ENCODE measurements around the gene ERBB4.

ERBB4 gene

GRCh38 chr2:211903961-211904360, 634.6 kb downstream of the ERBB4 start:
- DNase-seq (ENCODE audit: low read depth): no peak

- DNase-seq (ENCODE audit: low read depth): no peak
These were observed 637.3 kb downstream of the ERBB4 start for GRCh38 chr2:211901226-211901846.

- no peak for DNase-seq (ENCODE audit: low read depth)
These were observed 638.1 kb downstream of the ERBB4 start for GRCh38 chr2:211900518-211900917.

- DNase-seq (ENCODE audit: low read depth): no peak
These were observed 638.6 kb downstream of the ERBB4 start for GRCh38 chr2:211900000-211900399.

GRCh38 chr2:211898702-211899101, 639.9 kb downstream of the ERBB4 start:
- no peak for DNase-seq (ENCODE audit: low read depth)

- DNase-seq (ENCODE audit: low read depth): no peak
These were observed 657.2 kb downstream of the ERBB4 start for GRCh38 chr2:211881449-211881848.

- no peak for DNase-seq (ENCODE audit: low read depth)
These were observed 659.3 kb downstream of the ERBB4 start for GRCh38 chr2:211879323-211879722.

- no peak for DNase-seq (ENCODE audit: low read depth)
These were observed 661.5 kb downstream of the ERBB4 start for GRCh38 chr2:211877061-211877460.

GRCh38 chr2:211875488-211875887, 663.1 kb downstream of the ERBB4 start:
- no peak for DNase-seq (ENCODE audit: low read depth)

GRCh38 chr2:211868996-211869533, 669.5 kb downstream of the ERBB4 start:
- no peak for DNase-seq (ENCODE audit: low read depth)

GRCh38 chr2:211867845-211868451, 670.7 kb downstream of the ERBB4 start:
- DNase-seq (ENCODE audit: low read depth): no peak

GRCh38 chr2:211864328-211864727, 674.3 kb downstream of the ERBB4 start:
- no peak for DNase-seq (ENCODE audit: low read depth)

GRCh38 chr2:211860224-211860623, 678.4 kb downstream of the ERBB4 start:
- no peak for DNase-seq (ENCODE audit: low read depth)

GRCh38 chr2:211854832-211855231, 683.8 kb downstream of the ERBB4 start:
- no peak for DNase-seq (ENCODE audit: low read depth)

GRCh38 chr2:211846714-211847113, 691.9 kb downstream of the ERBB4 start:
- no peak for DNase-seq (ENCODE audit: low read depth)

- no peak for DNase-seq (ENCODE audit: low read depth)
These were observed 692.6 kb downstream of the ERBB4 start for GRCh38 chr2:211846036-211846400.

- DNase-seq (ENCODE audit: low read depth): no peak
These were observed 693.1 kb downstream of the ERBB4 start for GRCh38 chr2:211845338-211846035.

GRCh38 chr2:211837706-211838105, 700.9 kb downstream of the ERBB4 start:
- no peak for DNase-seq (ENCODE audit: low read depth)

GRCh38 chr2:211837206-211837605, 701.4 kb downstream of the ERBB4 start:
- no peak for DNase-seq (ENCODE audit: low read depth)

- DNase-seq (ENCODE audit: low read depth): no peak
These were observed 702.2 kb downstream of the ERBB4 start for GRCh38 chr2:211836409-211836808.

- no peak for DNase-seq (ENCODE audit: low read depth)
These were observed 702.9 kb downstream of the ERBB4 start for GRCh38 chr2:211835695-211836094.

GRCh38 chr2:211833582-211834279, 704.9 kb downstream of the ERBB4 start:
- DNase-seq (ENCODE audit: low read depth): no peak

- DNase-seq (ENCODE audit: low read depth): no peak
These were observed 708.9 kb downstream of the ERBB4 start for GRCh38 chr2:211829725-211830124.

Data from stimulated activated CD8-positive, alpha-beta memory T cell treated with anti-CD3 and anti-CD28 coated beads, Interleukin-7, amount 100 ng/mL, for 24 hours (primary cell).